Ishikawa (cell line): ENCODE data around the gene HES3.

ENCODE experiments used
- CEBPB ChIP-seq: IDR thresholded peaks from 2 replicates; pipeline ENCODE4 v1.6.1; 2012
- EP300 ChIP-seq: IDR thresholded peaks from 2 replicates; pipeline ENCODE4 v1.6.1; 2012; ENCODE audit warnings: borderline replicate concordance
- FOXM1 ChIP-seq: IDR thresholded peaks from 2 replicates; pipeline ENCODE4 v1.6.1; 2012; ENCODE audit warnings: low read depth, borderline replicate concordance
- MAX ChIP-seq: IDR thresholded peaks from 2 replicates; pipeline ENCODE4 v1.6.1; 2012
- NFIC ChIP-seq: IDR thresholded peaks from 2 replicates; pipeline ENCODE4 v1.6.1; 2012
- RAD21 ChIP-seq: IDR thresholded peaks from 2 replicates; pipeline ENCODE4 v1.6.1; 2012; ENCODE audit warnings: low read depth
- REST ChIP-seq: IDR thresholded peaks from 2 replicates; pipeline ENCODE4 v1.6.1; 2012; ENCODE audit warnings: low read depth, mild to moderate bottlenecking
- TAF1 ChIP-seq: IDR thresholded peaks from 2 replicates; pipeline ENCODE4 v1.6.1; 2012; ENCODE audit warnings: low read depth, mild to moderate bottlenecking
- TCF12 ChIP-seq: IDR thresholded peaks from 2 replicates; pipeline ENCODE4 v1.6.1; 2012; ENCODE audit warnings: low read depth
- TEAD4 ChIP-seq: IDR thresholded peaks from 2 replicates; pipeline ENCODE4 v1.6.1; 2012
- YY1 ChIP-seq: IDR thresholded peaks from 2 replicates; pipeline ENCODE4 v1.6.1; 2012; ENCODE audit warnings: low read depth
- ZBTB7A ChIP-seq: IDR thresholded peaks from 2 replicates; pipeline ENCODE4 v1.6.1; 2012; ENCODE audit warnings: low read depth

DNA sequence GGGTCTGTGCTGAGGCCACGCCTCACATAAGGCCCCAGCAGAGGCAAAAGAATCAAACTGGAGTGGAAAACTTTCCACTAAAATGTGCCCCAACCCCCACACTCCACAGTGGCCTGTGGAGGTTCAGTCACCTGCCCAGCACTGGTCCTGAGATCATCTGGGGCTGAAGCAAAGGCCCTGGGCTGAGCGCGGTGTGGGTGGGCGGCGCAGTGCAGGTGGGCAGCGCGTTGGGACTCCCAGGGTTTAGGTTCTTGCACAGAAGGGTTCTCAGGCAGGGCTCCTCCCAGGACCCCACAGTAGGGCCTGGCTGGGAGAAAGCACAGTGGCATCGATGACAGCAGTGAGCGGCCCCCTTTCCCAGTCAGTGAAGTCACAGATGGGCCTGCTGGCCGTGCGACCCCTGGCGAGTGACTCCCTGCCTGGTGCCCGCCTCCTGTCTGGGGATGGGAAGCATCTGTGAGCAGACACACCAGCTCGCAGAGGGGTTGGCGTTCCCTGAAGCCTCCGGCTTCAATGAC lies 30.7 kb downstream of the HES3 start:
- TF ChIP-seq TEAD4 (no peak), EP300 (no peak), RAD21 (no peak), YY1 (no peak), CEBPB (no peak), TCF12 (no peak), REST (no peak), TAF1 (no peak), NFIC (no peak), MAX (no peak), FOXM1 (no peak), ZBTB7A (no peak)
